SK-N-SH treated with all-trans-retinoic acid at 6 μM for 48 hours (cell line): Measurements from ENCODE around the gene RNU1-2.

Experiments
- CSRNP3 ChIP-seq: fragments of 250-450 bp; sonication (Bioruptor Pico); IDR thresholded peaks from 2 replicates; pipeline ENCODE4 v1.5.1; 2021; ENCODE audit warnings: mild to moderate bottlenecking, moderate library complexity
- PATZ1 ChIP-seq: fragments of 250-450 bp; sonication (Bioruptor Pico); IDR thresholded peaks from 2 replicates; pipeline ENCODE4 v1.8.0; 2020; ENCODE audit warnings: mild to moderate bottlenecking, moderate library complexity, borderline replicate concordance
- RARB ChIP-seq: fragments of 250-450 bp; sonication (Bioruptor Pico); IDR thresholded peaks from 2 replicates; pipeline ENCODE4 v1.8.0; 2021; ENCODE audit warnings: mild to moderate bottlenecking, moderate library complexity
- ZC3H10 ChIP-seq: fragments of 250-450 bp; sonication (Bioruptor Pico); IDR thresholded peaks from 2 replicates; pipeline ENCODE4 v1.5.1; 2021; ENCODE audit warnings: mild to moderate bottlenecking, moderate library complexity

GRCh38 chr1:16944038-16944437 is 48.3 kb downstream of the RNU1-2 start:
- no peak for TF ChIP-seq CSRNP3 (CRISPR knock-in tag)
- no peak for TF ChIP-seq RARB (CRISPR knock-in tag)
- TF ChIP-seq PATZ1 (CRISPR knock-in tag), result no peak
- TF ChIP-seq ZC3H10 (CRISPR knock-in tag), result no peak
